ENCODE measurements around the gene ZFP64.

The ZFP64 gene

GRCh38 chr20:52191916-52192718 lies 538 bp upstream of the ZFP64 start:
- 0 out of 2 replicates have a peak, but pooled peaks cover 5% of the 10 kb centered on the region for H4K20me1 ChIP-seq (ENCODE audit: insufficient read depth, low read length)
- H2AFZ ChIP-seq (ENCODE audit: low read depth, low read length): peak overlapping the region; percentile 78
- H3K4me3 ChIP-seq (ENCODE audit: low read length): peak overlapping the region; percentile 85
- H3K9ac ChIP-seq (ENCODE audit: low read length): peak overlapping the region; percentile 88
- H3K36me3 ChIP-seq (replicated peaks; ENCODE audit: low read depth, low read length): peaks cover 4% of the 10 kb centered on the region
- H3K27me3 ChIP-seq (ENCODE audit: low read depth, low read length): no peaks in the 10 kb centered on the region
- TF ChIP-seq, protein P1, sequence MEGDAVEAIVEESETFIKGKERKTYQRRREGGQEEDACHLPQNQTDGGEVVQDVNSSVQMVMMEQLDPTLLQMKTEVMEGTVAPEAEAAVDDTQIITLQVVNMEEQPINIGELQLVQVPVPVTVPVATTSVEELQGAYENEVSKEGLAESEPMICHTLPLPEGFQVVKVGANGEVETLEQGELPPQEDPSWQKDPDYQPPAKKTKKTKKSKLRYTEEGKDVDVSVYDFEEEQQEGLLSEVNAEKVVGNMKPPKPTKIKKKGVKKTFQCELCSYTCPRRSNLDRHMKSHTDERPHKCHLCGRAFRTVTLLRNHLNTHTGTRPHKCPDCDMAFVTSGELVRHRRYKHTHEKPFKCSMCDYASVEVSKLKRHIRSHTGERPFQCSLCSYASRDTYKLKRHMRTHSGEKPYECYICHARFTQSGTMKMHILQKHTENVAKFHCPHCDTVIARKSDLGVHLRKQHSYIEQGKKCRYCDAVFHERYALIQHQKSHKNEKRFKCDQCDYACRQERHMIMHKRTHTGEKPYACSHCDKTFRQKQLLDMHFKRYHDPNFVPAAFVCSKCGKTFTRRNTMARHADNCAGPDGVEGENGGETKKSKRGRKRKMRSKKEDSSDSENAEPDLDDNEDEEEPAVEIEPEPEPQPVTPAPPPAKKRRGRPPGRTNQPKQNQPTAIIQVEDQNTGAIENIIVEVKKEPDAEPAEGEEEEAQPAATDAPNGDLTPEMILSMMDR (IDR thresholded peaks at IDR 0.05; ENCODE audit: low read depth, low read length): no peak; the same call in 1 of the 2 replicates
- no peak for TF ChIP-seq EZH2phosphoT487 (IDR thresholded peaks at IDR 0.05; ENCODE audit: low read depth)
- no peaks in the 10 kb centered on the region for H3K9me3 ChIP-seq (ENCODE audit: insufficient read depth, low read length)
- peak overlapping the region; percentile 65 for H3K27ac ChIP-seq (ENCODE audit: low read length)
- peaks cover 16% of the 10 kb centered on the region for H3K4me1 ChIP-seq (ENCODE audit: low read length)
- H3K4me2 ChIP-seq (ENCODE audit: low read length): peak overlapping the region; percentile 95
- peaks cover 22% of the 10 kb centered on the region for H3K79me2 ChIP-seq (ENCODE audit: low read length)

DNA sequence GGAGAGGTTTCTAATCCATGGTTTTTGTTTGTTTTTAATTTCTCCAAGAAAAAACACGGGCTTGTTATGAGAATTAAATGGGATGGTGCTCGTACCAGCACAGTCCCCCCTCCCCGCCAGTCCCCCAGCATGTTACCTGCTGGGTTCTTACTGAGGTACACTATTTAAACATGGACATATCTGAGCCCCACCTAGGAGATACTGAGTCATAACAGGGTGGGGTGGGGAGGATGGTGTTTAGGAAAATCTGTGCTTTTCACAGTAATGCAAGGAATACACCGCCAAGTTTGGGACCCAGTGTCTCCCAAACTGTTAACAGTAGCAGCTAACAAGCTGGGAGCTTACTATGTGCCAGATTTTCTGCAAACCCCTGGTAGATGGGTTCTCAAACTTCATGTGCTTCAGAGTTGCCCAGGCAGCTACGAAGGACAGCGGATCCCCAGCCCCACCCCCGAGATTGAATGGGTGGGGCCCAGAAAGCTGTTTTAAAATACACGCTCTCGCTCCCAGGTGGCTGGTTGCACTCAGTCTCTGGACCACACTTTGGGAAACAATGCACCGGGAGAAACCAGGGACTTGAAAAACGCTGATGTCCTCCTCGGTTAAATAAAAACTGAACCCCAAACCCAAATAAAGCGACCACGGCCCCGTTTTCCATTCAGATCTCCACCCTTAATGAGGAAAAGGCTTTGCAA lies 995 bp downstream of the ZFP64 start:
- Histone ChIP-seq H3K9me3 (ENCODE audit: insufficient read depth, low read length) (no peaks in the 10 kb centered on the region), H3K4me1 (ENCODE audit: low read length) (peaks cover 16% of the 10 kb centered on the region), H3K4me3 (ENCODE audit: low read length) (peak overlapping the region; percentile 85), H4K20me1 (ENCODE audit: insufficient read depth, low read length) (0 out of 2 replicates have a peak, but pooled peaks cover 5% of the 10 kb centered on the region), H3K27me3 (ENCODE audit: low read depth, low read length) (no peaks in the 10 kb centered on the region), H2AFZ (ENCODE audit: low read depth, low read length) (peak overlapping the region; percentile 78), H3K4me2 (ENCODE audit: low read length) (peak overlapping the region; percentile 95), H3K9ac (ENCODE audit: low read length) (peak overlapping the region; percentile 88), H3K79me2 (ENCODE audit: low read length) (peaks cover 22% of the 10 kb centered on the region), H3K36me3 (replicated peaks; ENCODE audit: low read depth, low read length) (peaks cover 14% of the 10 kb centered on the region), H3K27ac (ENCODE audit: low read length) (peak overlapping the region; percentile 65)
- TF ChIP-seq, protein P1 (IDR thresholded peaks at IDR 0.05; ENCODE audit: low read depth, low read length): no peak
- no peak for TF ChIP-seq EZH2phosphoT487 (IDR thresholded peaks at IDR 0.05; ENCODE audit: low read depth)

DNA sequence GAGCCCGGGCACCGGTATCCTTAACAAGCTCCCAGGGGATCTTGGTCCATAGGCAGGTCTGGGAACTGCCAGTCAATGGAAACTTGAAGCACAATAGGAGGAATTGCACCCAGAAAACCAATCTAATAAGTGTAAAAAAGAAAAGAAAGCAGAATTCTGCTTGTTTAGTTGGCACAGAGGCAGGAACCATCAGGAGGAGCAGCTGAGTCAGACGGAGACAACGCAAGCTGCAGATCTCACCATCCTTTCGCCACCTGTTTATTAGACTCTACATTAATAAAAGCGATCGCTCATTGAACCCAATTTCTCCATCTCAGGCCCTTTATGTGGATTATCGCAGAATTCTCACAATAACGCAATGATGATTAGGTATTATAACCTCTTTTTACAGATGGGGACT lies 9.8 kb downstream of the ZFP64 start:
- H3K9ac ChIP-seq (ENCODE audit: low read length): no peak overlapping the region
- TF ChIP-seq, protein P1 (IDR thresholded peaks at IDR 0.05; ENCODE audit: low read depth, low read length): no peak
- no peak for TF ChIP-seq EZH2phosphoT487 (IDR thresholded peaks at IDR 0.05; ENCODE audit: low read depth)
- peaks cover 27% of the 10 kb centered on the region for H3K4me1 ChIP-seq (ENCODE audit: low read length)
- H3K79me2 ChIP-seq (ENCODE audit: low read length): peaks cover 10% of the 10 kb centered on the region
- H3K4me2 ChIP-seq (ENCODE audit: low read length): no peak overlapping the region
- H3K27ac ChIP-seq (ENCODE audit: low read length): no peak overlapping the region
- H4K20me1 ChIP-seq (ENCODE audit: insufficient read depth, low read length): no peaks in the 10 kb centered on the region
- no peak overlapping the region for H3K4me3 ChIP-seq (ENCODE audit: low read length)
- H3K36me3 ChIP-seq (replicated peaks; ENCODE audit: low read depth, low read length): peaks cover 52% of the 10 kb centered on the region
- H2AFZ ChIP-seq (ENCODE audit: low read depth, low read length): no peak overlapping the region
- no peaks in the 10 kb centered on the region for H3K27me3 ChIP-seq (ENCODE audit: low read depth, low read length)
- 0 out of 2 replicates have a peak, but pooled peaks cover 5% of the 10 kb centered on the region for H3K9me3 ChIP-seq (ENCODE audit: insufficient read depth, low read length)
